Colonic mucosa (tissue), 4 donors: Measurements from ENCODE around the gene SDS. TPM values are rescaled to one million over a fixed set of nuclear protein-coding genes. Genes with fewer than 3 reads are reported as not detected.

Experiments used
- DNase-seq: peaks from one replicate; pipeline ENCODE4 v3.0.0-alpha.2; 2020
- H3K27ac ChIP-seq: fragments of 200-600 bp; one replicate; pipeline ENCODE4 v1.8.0; 2021
- H3K27me3 ChIP-seq: fragments of 200-600 bp; one replicate; pipeline ENCODE4 v1.8.0; 2021
- H3K36me3 ChIP-seq: fragments of 200-600 bp; one replicate; pipeline ENCODE4 v1.8.0; 2021
- H3K4me1 ChIP-seq: fragments of 200-600 bp; one replicate; pipeline ENCODE4 v1.8.0; 2021; ENCODE audit warnings: mild to moderate bottlenecking
- H3K4me3 ChIP-seq: fragments of 200-600 bp; one replicate; pipeline ENCODE4 v1.8.0; 2021
- H3K9ac ChIP-seq, 2 donors: one replicate each; pipeline ENCODE4 v1.7.0; 2013; ENCODE audit warnings: control low read depth in 2 of 2, low read depth in 2 of 2, low read length in 2 of 2
- H3K9me3 ChIP-seq: fragments of 200-600 bp; one replicate; pipeline ENCODE4 v1.8.0; 2021
- intact Hi-C: fragments of 100-400 bp; cut with DNase I; formaldehyde crosslinking; loops from one replicate; pipeline ENCODE4 v1.14.1; 2022
- total RNA-seq, 2 donors: library from RNA; stranded (reverse); fragmentation: NEBNext Ultra II Directional in 1 of 2; extraction: Animal tissue kit (Norgen Biotek cat#: 25700) in 1 of 2; gene quantifications; one replicate each; pipeline ENCODE4 v1.2.1, GENCODE V29; 2021
- TF ChIP-seq, protein P1 (sequence below): fragments of 200-600 bp; IDR thresholded peaks from one replicate; pipeline ENCODE4 v1.8.0; 2022; ENCODE audit warnings: antibody characterized with exemption, mild to moderate bottlenecking
- donor health status: healthy.
- donor health status: DM: no; HTN: no; CAD: no.
- donor health status: DM: no; HTN: no; CAD: no.

SDS gene
- total RNA-seq, 2 donors from 2014 or later, result 1.0 to 4.4 TPM

- H3K4me1 ChIP-seq, result no peaks in the 10 kb centered on the region
- H3K9me3 ChIP-seq, result no peaks in the 10 kb centered on the region
- H3K9ac ChIP-seq, result no peak overlapping the region
- intact Hi-C loops, result no loop called here
- TF ChIP-seq, protein P1, sequence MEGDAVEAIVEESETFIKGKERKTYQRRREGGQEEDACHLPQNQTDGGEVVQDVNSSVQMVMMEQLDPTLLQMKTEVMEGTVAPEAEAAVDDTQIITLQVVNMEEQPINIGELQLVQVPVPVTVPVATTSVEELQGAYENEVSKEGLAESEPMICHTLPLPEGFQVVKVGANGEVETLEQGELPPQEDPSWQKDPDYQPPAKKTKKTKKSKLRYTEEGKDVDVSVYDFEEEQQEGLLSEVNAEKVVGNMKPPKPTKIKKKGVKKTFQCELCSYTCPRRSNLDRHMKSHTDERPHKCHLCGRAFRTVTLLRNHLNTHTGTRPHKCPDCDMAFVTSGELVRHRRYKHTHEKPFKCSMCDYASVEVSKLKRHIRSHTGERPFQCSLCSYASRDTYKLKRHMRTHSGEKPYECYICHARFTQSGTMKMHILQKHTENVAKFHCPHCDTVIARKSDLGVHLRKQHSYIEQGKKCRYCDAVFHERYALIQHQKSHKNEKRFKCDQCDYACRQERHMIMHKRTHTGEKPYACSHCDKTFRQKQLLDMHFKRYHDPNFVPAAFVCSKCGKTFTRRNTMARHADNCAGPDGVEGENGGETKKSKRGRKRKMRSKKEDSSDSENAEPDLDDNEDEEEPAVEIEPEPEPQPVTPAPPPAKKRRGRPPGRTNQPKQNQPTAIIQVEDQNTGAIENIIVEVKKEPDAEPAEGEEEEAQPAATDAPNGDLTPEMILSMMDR, result peak; percentile 39
- H3K27ac ChIP-seq, result no peak overlapping the region
- H3K4me3 ChIP-seq, result no peak overlapping the region
- DNase-seq, result no peak
- no peaks in the 10 kb centered on the region for H3K27me3 ChIP-seq
- no peaks in the 10 kb centered on the region for H3K36me3 ChIP-seq
Measured at GRCh38 chr12:113439606-113440030, 35.9 kb upstream of the SDS start.

DNA sequence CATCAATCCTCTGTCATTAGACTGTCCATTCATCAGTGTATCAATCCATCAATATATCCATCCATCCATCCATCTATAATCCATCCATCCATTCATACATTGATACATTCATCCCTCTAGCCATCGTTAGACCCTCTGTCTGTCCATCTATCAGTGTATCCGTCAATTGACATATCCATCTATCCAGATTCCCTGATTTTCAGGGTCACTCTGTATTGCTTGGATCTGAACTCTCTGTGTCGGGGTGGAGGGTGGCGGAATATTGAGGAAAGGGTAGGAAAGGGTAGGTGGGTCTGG, 35.6 kb upstream of the SDS start:
- Histone ChIP-seq H3K27ac (no peak overlapping the region), H3K27me3 (no peaks in the 10 kb centered on the region), H3K4me1 (no peaks in the 10 kb centered on the region)

GRCh38 chr12:113438523-113439300, 35.0 kb upstream of the SDS start:
- H3K36me3 ChIP-seq, result no peaks in the 10 kb centered on the region
- DNase-seq, result no peak
- H3K27me3 ChIP-seq, result no peaks in the 10 kb centered on the region
- H3K4me3 ChIP-seq, result no peak overlapping the region
- no peak overlapping the region for H3K9ac ChIP-seq
- H3K27ac ChIP-seq, result no peak overlapping the region
- TF ChIP-seq, protein P1, result no peak
- H3K9me3 ChIP-seq, result no peaks in the 10 kb centered on the region
- intact Hi-C loops, result no loop called here
- H3K4me1 ChIP-seq, result no peaks in the 10 kb centered on the region

More for the DNA sequence above, 35.6 kb upstream of the SDS start:
- TF ChIP-seq, protein P1, result no peak
- no peaks in the 10 kb centered on the region for H3K9me3 ChIP-seq
- H3K4me3 ChIP-seq, result no peak overlapping the region
- intact Hi-C loops, result no loop called here
- no peak overlapping the region for H3K9ac ChIP-seq
- H3K36me3 ChIP-seq, result no peaks in the 10 kb centered on the region
- DNase-seq, result no peak

DNA sequence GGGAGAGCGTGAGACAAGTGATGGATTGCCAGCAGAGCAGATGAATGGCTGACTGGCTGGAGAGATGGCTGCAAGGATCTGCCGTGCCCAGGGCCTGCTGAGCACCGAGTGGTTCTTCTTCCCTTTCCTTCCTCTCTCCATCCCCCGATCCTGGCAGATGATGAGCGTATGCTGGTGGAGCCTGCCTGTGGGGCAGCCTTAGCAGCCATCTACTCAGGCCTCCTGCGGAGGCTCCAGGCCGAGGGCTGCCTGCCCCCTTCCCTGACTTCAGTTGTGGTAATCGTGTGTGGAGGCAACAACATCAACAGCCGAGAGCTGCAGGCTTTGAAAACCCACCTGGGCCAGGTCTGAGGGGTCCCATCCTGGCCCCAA, 34.0 kb upstream of the SDS start:
- H3K27me3 ChIP-seq, result no peaks in the 10 kb centered on the region
- intact Hi-C loops, result no loop called here
- DNase-seq, result no peak
- H3K4me3 ChIP-seq, result no peak overlapping the region
- H3K9ac ChIP-seq, result no peak overlapping the region
- H3K4me1 ChIP-seq, result no peaks in the 10 kb centered on the region
- TF ChIP-seq, protein P1, result no peak
- H3K9me3 ChIP-seq, result no peaks in the 10 kb centered on the region
- no peak overlapping the region for H3K27ac ChIP-seq
- no peaks in the 10 kb centered on the region for H3K36me3 ChIP-seq

GRCh38 chr12:113436993-113437728, 33.5 kb upstream of the SDS start:
- H3K27me3 ChIP-seq, result no peaks in the 10 kb centered on the region
- TF ChIP-seq, protein P1, result no peak
- H3K27ac ChIP-seq, result no peak overlapping the region
- intact Hi-C loops, result no loop called here
- no peak for DNase-seq
- H3K9ac ChIP-seq, result no peak overlapping the region
- H3K4me3 ChIP-seq, result no peak overlapping the region
- no peaks in the 10 kb centered on the region for H3K4me1 ChIP-seq
- H3K36me3 ChIP-seq, result no peaks in the 10 kb centered on the region
- no peaks in the 10 kb centered on the region for H3K9me3 ChIP-seq
